HepG2 (cell line): ENCODE measurements around the gene LPO. TPM values are rescaled to one million over a fixed set of nuclear protein-coding genes. Genes with fewer than 3 reads are reported as not detected.
A peak's percentile ranks its signal among the peaks of the same experiment; 100 is the strongest.

Source experiments
- CEBPB ChIP-seq: IDR thresholded peaks from 2 replicates; pipeline ENCODE4 v1.6.1; 2011; ENCODE audit warnings: low read depth, low read length, improper control_type of control experiment, borderline replicate concordance
- GATAD1 ChIP-seq: IDR thresholded peaks from 2 replicates; pipeline ENCODE4 v1.6.1; 2016; ENCODE audit warnings: missing genetic modification reagents, missing compliant biosample characterization
- HNRNPUL1 ChIP-seq: fragments of 200-400 bp; formaldehyde crosslinking; IDR thresholded peaks from 2 replicates; pipeline ENCODE4 v1.6.1; 2017; ENCODE audit warnings: low read depth, mild to moderate bottlenecking, low read length, moderate library complexity
- HOXA7 ChIP-seq: sonication (generic); formaldehyde crosslinking; IDR thresholded peaks from 2 replicates; pipeline ENCODE4 v1.8.1; 2022; ENCODE audit warnings: mild to moderate bottlenecking, missing genetic modification reagents, moderate library complexity
- MTERF4 ChIP-seq: sonication (generic); formaldehyde crosslinking; IDR thresholded peaks from 2 replicates; pipeline ENCODE4 v1.8.0; 2023; ENCODE audit warnings: mild to moderate bottlenecking, missing genetic modification reagents
- SALL2 ChIP-seq: sonication (generic); formaldehyde crosslinking; IDR thresholded peaks from 2 replicates; pipeline ENCODE4 v1.8.1; 2023; ENCODE audit warnings: mild to moderate bottlenecking, missing genetic modification reagents, inconsistent platforms
- SAP130 ChIP-seq: IDR thresholded peaks from 2 replicates; pipeline ENCODE4 v1.6.1; 2016; ENCODE audit warnings: low read depth
- TMF1 ChIP-seq: sonication (generic); formaldehyde crosslinking; IDR thresholded peaks from 2 replicates; pipeline ENCODE4 v1.8.1; 2022; ENCODE audit warnings: low read depth, missing genetic modification reagents
- ZNF276 ChIP-seq: sonication (generic); formaldehyde crosslinking; IDR thresholded peaks from 2 replicates; pipeline ENCODE4 v1.4.0; 2020; ENCODE audit warnings: mild to moderate bottlenecking, low read depth, missing genetic modification reagents
- ZNF430 ChIP-seq: sonication (generic); formaldehyde crosslinking; IDR thresholded peaks from 2 replicates; pipeline ENCODE4 v1.9.0; 2021; ENCODE audit warnings: mild to moderate bottlenecking, missing genetic modification reagents
- ZNF766 ChIP-seq: sonication (generic); formaldehyde crosslinking; IDR thresholded peaks from 2 replicates; pipeline ENCODE4 v1.5.0; 2020; ENCODE audit warnings: missing genetic modification reagents, borderline replicate concordance
- ZNF776 ChIP-seq: sonication (generic); formaldehyde crosslinking; IDR thresholded peaks from 2 replicates; pipeline ENCODE4 v1.4.0; 2020; ENCODE audit warnings: mild to moderate bottlenecking, missing genetic modification reagents
- polyA plus RNA-seq, 8 experiments: library from polyadenylated mRNA; depleted of rRNA in 3 of 8; stranded (reverse) in 7 of 8; unstranded in 1 of 8; fragments of >200 nt; fragmentation: Illumina TruSeq in 4 of 8; extraction: Trizol in 4 of 8; gene quantifications; 2 replicates each; pipeline versions ENCODE4 v1.2.1 to v1.2.3, GENCODE V29; 2011 to 2016; ENCODE audit warnings: low read depth in 4 of 8, missing spikeins in 1 of 8, mixed read lengths in 1 of 8; ENCODE audit not compliant: insufficient read depth in 1 of 8
- total RNA-seq, 5 experiments: library from RNA; depleted of rRNA; stranded (reverse); fragments of >200 nt; fragmentation: Illumina TruSeq; extraction: Trizol; gene quantifications; 2 replicates each; pipeline ENCODE4 v1.2.3, GENCODE V29; 2016; ENCODE audit warnings: low read depth in 1 of 5
- TF ChIP-seq, protein P1 (sequence below): sonication (generic); formaldehyde crosslinking; conservative IDR thresholded peaks from 2 replicates; pipeline ENCODE4 v1.5.0; 2020; ENCODE audit warnings: missing genetic modification reagents
- TF ChIP-seq, protein P2 (sequence below), 2 experiments: sonication (generic) in 1 of 2; formaldehyde crosslinking in 1 of 2; IDR thresholded peaks; 2 replicates each; pipeline versions ENCODE4 v1.4.0 to v1.6.1; 2018 to 2020; ENCODE audit warnings: missing genetic modification reagents in 2 of 2, borderline replicate concordance in 1 of 2, low read depth in 1 of 2, mild to moderate bottlenecking in 1 of 2, missing biosample characterization in 1 of 2

LPO gene
- total and polyA plus RNA-seq, 2 of the 13 experiments (the other 11 are each of a cell fraction or from before 2014, with no cell fraction given): not detected

DNA sequence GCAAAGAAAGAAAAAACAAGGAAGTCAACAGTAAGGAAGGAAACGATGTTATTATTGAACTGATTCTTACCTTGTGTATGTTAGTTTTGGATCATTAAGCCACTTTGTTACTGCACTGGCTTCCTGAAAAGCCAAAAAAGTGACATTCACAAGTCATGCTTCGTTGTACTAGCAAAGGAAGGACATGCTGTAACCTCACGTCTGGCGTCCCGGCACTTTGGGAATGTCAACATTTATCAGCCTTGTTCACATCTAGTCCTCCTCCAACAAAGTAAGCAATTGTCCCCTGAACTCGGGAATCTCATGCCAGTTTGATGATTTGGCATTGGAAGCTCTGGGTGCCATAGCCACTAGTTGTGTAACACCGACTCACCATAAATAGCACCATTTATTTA is 18.6 kb upstream of the LPO start (continued):
- TF ChIP-seq ZNF430 (CRISPR knock-in tag) (peak; percentile 17; the same call in 1 of the 2 replicates), MTERF4 (CRISPR knock-in tag) (no peak), TMF1 (CRISPR knock-in tag) (no peak), HNRNPUL1 (no peak), CEBPB (peak; percentile 39), HOXA7 (CRISPR knock-in tag) (no peak), GATAD1 (CRISPR knock-in tag) (no peak), SALL2 (CRISPR knock-in tag) (no peak), ZNF276 (CRISPR knock-in tag) (0 out of 2 replicates have a peak, but pooled peaks have one; percentile 9), ZNF766 (no peak), ZNF776 (no peak), SAP130 (CRISPR knock-in tag) (peak; percentile 30; the same call in 1 of the 2 replicates)
- TF ChIP-seq, protein P1, sequence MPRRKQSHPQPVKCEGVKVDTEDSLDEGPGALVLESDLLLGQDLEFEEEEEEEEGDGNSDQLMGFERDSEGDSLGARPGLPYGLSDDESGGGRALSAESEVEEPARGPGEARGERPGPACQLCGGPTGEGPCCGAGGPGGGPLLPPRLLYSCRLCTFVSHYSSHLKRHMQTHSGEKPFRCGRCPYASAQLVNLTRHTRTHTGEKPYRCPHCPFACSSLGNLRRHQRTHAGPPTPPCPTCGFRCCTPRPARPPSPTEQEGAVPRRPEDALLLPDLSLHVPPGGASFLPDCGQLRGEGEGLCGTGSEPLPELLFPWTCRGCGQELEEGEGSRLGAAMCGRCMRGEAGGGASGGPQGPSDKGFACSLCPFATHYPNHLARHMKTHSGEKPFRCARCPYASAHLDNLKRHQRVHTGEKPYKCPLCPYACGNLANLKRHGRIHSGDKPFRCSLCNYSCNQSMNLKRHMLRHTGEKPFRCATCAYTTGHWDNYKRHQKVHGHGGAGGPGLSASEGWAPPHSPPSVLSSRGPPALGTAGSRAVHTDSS (CRISPR knock-in tag): no peak
- TF ChIP-seq, protein P2, sequence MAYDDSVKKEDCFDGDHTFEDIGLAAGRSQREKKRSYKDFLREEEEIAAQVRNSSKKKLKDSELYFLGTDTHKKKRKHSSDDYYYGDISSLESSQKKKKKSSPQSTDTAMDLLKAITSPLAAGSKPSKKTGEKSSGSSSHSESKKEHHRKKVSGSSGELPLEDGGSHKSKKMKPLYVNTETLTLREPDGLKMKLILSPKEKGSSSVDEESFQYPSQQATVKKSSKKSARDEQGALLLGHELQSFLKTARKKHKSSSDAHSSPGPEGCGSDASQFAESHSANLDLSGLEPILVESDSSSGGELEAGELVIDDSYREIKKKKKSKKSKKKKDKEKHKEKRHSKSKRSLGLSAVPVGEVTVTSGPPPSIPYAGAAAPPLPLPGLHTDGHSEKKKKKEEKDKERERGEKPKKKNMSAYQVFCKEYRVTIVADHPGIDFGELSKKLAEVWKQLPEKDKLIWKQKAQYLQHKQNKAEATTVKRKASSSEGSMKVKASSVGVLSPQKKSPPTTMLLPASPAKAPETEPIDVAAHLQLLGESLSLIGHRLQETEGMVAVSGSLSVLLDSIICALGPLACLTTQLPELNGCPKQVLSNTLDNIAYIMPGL (CRISPR knock-in tag; IDR thresholded peaks at IDR 0.05; ENCODE audit: borderline replicate concordance in 1 of 2, low read depth in 1 of 2): no peak
